PC-9 (cell line): ENCODE measurements around the gene HOXB6.

Source experiments
- CTCF ChIP-seq: fragments of 200-600 bp; sonication (generic); conservative IDR thresholded peaks from 2 replicates; pipeline ENCODE4 v1.6.1; 2017; ENCODE audit warnings: mixed run types, antibody characterized with exemption, mild to moderate bottlenecking, moderate library complexity
- EZH2 ChIP-seq: fragments of 200-600 bp; sonication (generic); IDR thresholded peaks from 2 replicates; pipeline ENCODE4 v1.8.0; 2017; ENCODE audit warnings: antibody characterized with exemption, low read depth

- TF ChIP-seq CTCF (no peak), EZH2 (no peak)
Measured at GRCh38 chr17:48605991-48606891, 1.5 kb upstream of the HOXB6 start.
